Measurements from ENCODE around the gene CAMTA1.

Gene CAMTA1

DNA sequence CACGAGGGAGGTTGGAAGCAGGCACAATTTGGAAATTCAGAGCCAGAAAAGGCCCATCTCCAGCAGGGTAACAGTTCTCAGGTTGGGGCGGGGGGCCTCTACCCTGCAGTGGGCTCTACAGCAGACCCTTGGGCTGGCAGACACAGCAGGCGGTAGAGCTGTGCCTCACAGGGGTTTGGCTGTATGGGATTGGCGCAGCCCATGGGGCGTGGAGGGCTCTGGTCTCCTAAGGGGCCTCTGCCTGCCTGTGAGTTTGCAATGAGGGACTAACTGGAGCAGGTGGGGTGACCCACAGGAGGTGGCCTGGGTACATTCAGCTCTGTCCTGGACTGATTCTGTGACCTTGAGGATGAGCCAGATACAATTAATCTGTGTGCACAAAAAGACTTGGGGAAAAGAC lies 124.1 kb downstream of the CAMTA1 start:
- no peak for DNase-seq (ENCODE audit: low read depth)
- TF ChIP-seq, protein P1, sequence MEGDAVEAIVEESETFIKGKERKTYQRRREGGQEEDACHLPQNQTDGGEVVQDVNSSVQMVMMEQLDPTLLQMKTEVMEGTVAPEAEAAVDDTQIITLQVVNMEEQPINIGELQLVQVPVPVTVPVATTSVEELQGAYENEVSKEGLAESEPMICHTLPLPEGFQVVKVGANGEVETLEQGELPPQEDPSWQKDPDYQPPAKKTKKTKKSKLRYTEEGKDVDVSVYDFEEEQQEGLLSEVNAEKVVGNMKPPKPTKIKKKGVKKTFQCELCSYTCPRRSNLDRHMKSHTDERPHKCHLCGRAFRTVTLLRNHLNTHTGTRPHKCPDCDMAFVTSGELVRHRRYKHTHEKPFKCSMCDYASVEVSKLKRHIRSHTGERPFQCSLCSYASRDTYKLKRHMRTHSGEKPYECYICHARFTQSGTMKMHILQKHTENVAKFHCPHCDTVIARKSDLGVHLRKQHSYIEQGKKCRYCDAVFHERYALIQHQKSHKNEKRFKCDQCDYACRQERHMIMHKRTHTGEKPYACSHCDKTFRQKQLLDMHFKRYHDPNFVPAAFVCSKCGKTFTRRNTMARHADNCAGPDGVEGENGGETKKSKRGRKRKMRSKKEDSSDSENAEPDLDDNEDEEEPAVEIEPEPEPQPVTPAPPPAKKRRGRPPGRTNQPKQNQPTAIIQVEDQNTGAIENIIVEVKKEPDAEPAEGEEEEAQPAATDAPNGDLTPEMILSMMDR (IDR thresholded peaks at IDR 0.05; ENCODE audit: low read depth, low read length, missing control alignments), result no peak
- no peak overlapping the region for H3K4me3 ChIP-seq (ENCODE audit: low read depth, low read length)

DNA sequence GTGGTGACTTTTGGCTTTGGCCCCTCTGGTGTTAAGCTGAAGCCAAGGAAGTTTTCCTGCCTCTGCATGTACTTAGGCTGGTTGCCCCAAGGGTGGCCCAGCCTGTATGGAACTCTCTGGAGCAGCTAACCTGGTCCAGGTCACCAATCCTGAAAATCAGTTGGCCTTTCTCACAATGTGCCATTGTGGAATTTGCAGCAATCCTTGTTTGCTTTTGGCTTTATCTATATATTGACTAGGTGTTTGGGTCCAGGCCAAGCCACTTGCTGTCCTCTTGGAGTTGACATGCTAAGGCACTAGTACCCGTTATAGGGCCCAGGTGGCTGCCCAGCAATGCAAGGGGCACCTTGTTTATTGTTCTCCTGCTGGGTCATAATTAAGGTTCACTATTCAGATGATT lies 124.6 kb downstream of the CAMTA1 start:
- DNase-seq (ENCODE audit: low read depth), result no peak
- TF ChIP-seq, protein P1 (IDR thresholded peaks at IDR 0.05; ENCODE audit: low read depth, low read length, missing control alignments), result no peak

DNA sequence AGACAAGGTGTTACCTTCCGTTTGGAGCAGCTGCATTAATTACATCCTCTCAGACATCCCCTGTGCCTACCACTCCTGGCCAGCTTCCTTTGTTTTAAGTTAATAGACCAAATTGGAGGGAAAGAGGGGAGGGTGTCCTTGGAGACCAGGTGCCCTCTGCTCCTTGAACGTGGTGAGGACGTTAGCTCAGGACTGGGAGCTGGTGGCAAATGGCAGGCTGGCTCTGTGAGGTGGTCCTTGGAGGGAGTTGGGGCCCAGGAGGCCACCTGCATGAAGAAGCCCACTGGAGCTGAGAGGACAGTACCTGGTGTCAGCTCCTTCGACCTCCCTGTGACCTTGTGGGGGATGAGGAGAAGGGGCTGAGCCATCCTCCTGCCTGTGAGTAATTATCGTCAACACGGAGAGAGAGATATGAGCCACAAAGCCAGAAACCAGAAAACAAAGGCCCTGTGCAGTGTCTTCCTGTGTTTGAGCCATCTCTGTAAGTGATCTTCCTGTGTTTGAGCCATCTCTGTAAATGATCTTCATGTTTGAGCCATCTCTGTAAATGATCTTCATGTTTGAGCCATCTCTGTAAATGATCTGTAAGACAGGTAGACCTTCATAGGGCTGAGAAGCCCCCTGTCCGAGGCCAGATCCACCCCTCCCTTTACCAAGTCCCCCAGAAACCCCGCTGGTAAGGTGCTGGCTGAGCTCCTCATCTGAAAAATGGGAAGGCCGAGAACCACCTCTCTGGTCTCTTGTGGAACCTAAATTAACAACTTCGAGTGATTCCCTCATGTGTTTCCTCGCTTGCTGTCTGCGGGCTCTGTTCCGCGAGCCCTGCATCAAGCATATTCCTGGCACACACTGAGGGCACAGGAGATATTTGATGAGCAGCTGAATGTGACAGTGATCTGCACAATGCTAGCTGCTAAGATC lies 126.0 kb downstream of the CAMTA1 start:
- no peak for DNase-seq (ENCODE audit: low read depth)
- TF ChIP-seq, protein P1 (IDR thresholded peaks at IDR 0.05; ENCODE audit: low read depth, low read length, missing control alignments), result no peak
- no peak overlapping the region for H3K4me3 ChIP-seq (ENCODE audit: low read depth, low read length)

More for the DNA sequence above, 124.6 kb downstream of the CAMTA1 start:
- no peak overlapping the region for H3K4me3 ChIP-seq (ENCODE audit: low read depth, low read length)

DNA sequence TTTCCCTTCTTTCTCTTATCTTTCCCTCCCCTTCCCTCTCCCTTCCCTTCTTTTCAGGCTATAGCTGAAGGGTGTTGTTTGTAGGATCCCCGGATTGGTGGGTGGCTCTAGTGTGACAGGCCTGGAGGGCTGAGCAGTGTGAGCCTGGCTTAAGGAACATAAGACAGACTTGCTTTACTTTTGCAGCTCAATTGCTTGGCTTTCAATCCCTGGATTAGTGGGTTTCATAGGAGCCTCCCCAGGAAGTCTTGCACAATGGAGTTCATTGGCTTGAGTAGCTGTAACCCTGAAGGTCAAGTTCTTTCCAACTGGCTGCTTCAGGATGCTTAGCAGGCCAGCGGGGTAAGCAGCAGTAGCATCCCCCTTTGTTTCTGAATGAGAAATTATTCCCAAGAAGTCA lies 126.7 kb downstream of the CAMTA1 start:
- DNase-seq (ENCODE audit: low read depth), result no peak
- TF ChIP-seq, protein P1 (IDR thresholded peaks at IDR 0.05; ENCODE audit: low read depth, low read length, missing control alignments), result no peak
- H3K4me3 ChIP-seq (ENCODE audit: low read depth, low read length), result no peak overlapping the region

DNA sequence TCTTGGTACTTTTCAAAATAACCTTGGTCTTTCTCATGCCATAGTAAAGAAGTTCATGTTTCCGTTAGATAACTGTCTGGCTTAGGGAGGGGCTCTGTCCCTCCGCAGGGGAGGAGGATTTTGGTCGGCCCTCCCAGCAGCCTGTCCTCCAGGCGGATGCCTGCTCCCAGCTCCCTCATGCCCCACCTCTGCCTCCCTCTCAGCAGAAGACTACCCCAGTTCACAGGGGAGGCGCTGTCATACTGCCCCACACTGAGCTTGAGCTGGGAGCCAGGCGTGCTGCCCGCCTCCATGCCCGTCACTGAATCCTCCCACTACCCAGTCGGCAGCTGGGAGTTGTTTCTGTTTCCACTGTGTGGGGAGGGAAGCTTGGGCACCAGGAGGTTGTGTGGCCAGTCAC lies 127.3 kb downstream of the CAMTA1 start:
- TF ChIP-seq, protein P1 (IDR thresholded peaks at IDR 0.05; ENCODE audit: low read depth, low read length, missing control alignments), result no peak
- no peak overlapping the region for H3K4me3 ChIP-seq (ENCODE audit: low read depth, low read length)
- DNase-seq (ENCODE audit: low read depth), result no peak

DNA sequence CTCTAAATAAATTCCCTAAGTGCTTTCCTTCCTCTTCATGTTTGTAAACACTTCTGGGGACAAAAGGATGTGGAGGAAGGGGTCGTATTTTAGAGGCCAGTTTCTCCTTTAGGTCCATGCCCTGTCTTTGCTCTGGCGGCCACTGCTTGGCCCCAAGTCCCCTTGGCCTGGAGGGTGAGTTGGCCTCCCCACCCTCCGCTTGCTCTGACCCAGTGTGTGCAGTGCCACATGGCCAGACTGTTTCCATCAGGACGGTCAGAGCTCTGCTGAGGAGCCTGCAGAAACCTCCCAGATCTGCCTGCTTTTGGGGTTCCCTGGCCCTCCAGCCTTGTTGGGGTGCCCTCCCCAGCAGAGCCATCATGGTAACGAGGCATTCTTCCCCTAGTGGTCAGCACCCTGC lies 127.8 kb downstream of the CAMTA1 start:
- TF ChIP-seq, protein P1 (IDR thresholded peaks at IDR 0.05; ENCODE audit: low read depth, low read length, missing control alignments), result no peak
- no peak overlapping the region for H3K4me3 ChIP-seq (ENCODE audit: low read depth, low read length)
- DNase-seq (ENCODE audit: low read depth), result no peak

DNA sequence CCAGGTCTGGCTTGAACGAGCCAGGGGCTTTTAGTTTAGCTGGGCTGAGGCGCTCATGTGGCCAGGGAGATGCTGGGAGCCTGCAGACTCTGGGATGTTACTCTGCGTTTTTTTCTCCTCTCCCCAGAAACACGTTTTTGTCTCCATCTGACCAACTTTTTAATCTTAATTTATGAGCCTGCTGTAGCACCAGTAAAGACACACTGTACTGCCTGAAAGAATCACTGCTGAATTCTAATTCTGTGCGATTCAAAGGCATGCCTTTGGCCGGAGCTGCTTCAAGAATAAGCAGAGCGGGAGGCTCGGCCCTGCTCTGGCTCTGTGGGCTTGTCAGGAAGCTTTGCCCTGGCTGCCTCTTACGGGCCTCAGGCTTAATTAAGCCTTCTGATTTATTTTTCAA lies 129.5 kb downstream of the CAMTA1 start:
- no peak overlapping the region for H3K4me3 ChIP-seq (ENCODE audit: low read depth, low read length)
- no peak for DNase-seq (ENCODE audit: low read depth)
- TF ChIP-seq, protein P1 (IDR thresholded peaks at IDR 0.05; ENCODE audit: low read depth, low read length, missing control alignments), result no peak

Data from GM12864 (cell line).